Urinary bladder (tissue), 4 donors: ENCODE data around the gene ACACB. TPM values are rescaled to one million over a fixed set of nuclear protein-coding genes. Genes with fewer than 3 reads are reported as not detected.

ENCODE experiments used
- DNase-seq: peaks from one replicate; pipeline ENCODE4 v3.0.0-alpha.2; 2015; ENCODE audit errors: extremely low spot score
- H3K27ac ChIP-seq: one replicate; pipeline ENCODE4 v1.5.1; 2013; ENCODE audit warnings: low read depth, mild to moderate bottlenecking, moderate library complexity
- H3K36me3 ChIP-seq: one replicate; pipeline ENCODE4 v1.6.1; 2013; ENCODE audit warnings: mild to moderate bottlenecking, moderate library complexity; ENCODE audit not compliant: insufficient read depth
- H3K4me1 ChIP-seq: one replicate; pipeline ENCODE4 v1.6.1; 2013; ENCODE audit warnings: mild to moderate bottlenecking, moderate library complexity; ENCODE audit not compliant: insufficient read depth
- H3K4me3 ChIP-seq: one replicate; pipeline ENCODE4 v1.5.1; 2013; ENCODE audit warnings: low read depth, low read length
- WGBS: extraction: QIAGEN DNeasy Blood & Tissue Kit; methylation state at CpG from one replicate; pipeline ENCODE4 v1.1.7; 2013; 5-methylcytosine and 5-hydroxymethylcytosine counted together
- polyA plus RNA-seq: library from polyadenylated mRNA; stranded (reverse); fragments of 200-250 nt; gene quantifications from one replicate; pipeline ENCODE4 v1.2.3, GENCODE V29; 2013
- total RNA-seq: library from RNA; depleted of rRNA; stranded (reverse); fragments of >200 nt; gene quantifications from one replicate; pipeline ENCODE4 v1.2.3, GENCODE V29; 2014
- donor health status: healthy with polysubstance abuse.
- donor health status: healthy.

ACACB gene
- total and polyA plus RNA-seq, 2 donors = 34.5 to 53.5 TPM

- peak; percentile 93 for DNase-seq
- Histone ChIP-seq H3K36me3 (no peaks in the 10 kb centered on the region), H3K27ac (peak within 1 kb of the TSS; percentile 92), H3K4me1 (no peaks in the 10 kb centered on the region), H3K4me3 (peak within 1 kb of the TSS; percentile 88)
- under 1% methylated on average over 71 of the region's 71 CpGs for WGBS
These were observed 18.8 kb upstream of the ACACB start, which contains the start of gene UNG for GRCh38 chr12:109097435-109098182. Gene UNG, plus strand, starts transcription at chr12:109097597. Its CDS starts 83 bp downstream, at chr12:109097680.

- WGBS = under 1% methylated on average over 32 of the region's 32 CpGs
- DNase-seq = no peak
- H3K4me1 ChIP-seq = no peaks in the 10 kb centered on the region
These were observed 18.2 kb upstream of the ACACB start for GRCh38 chr12:109098183-109098604.

GRCh38 chr12:109098651-109099050, 17.7 kb upstream of the ACACB start:
- peak overlapping the region; percentile 92 for H3K27ac ChIP-seq
- H3K4me3 ChIP-seq = peak overlapping the region; percentile 88
- 4% methylated on average over 8 of the region's 8 CpGs for WGBS
- DNase-seq = no peak
- H3K36me3 ChIP-seq = no peaks in the 10 kb centered on the region
- no peaks in the 10 kb centered on the region for H3K4me1 ChIP-seq

More at GRCh38 chr12:109098183-109098604, 18.2 kb upstream of the ACACB start:
- H3K4me3 ChIP-seq = peak overlapping the region; percentile 88
- H3K36me3 ChIP-seq = no peaks in the 10 kb centered on the region
- H3K27ac ChIP-seq = peak overlapping the region; percentile 92

GRCh38 chr12:109099431-109100020, 16.9 kb upstream of the ACACB start:
- DNase-seq = no peak
- Histone ChIP-seq H3K36me3 (no peaks in the 10 kb centered on the region), H3K27ac (no peak overlapping the region), H3K4me3 (no peak overlapping the region), H3K4me1 (no peaks in the 10 kb centered on the region)
- 54% methylated on average over 12 of the region's 12 CpGs for WGBS

- Histone ChIP-seq H3K36me3 (peaks cover 2% of the 10 kb centered on the region), H3K4me1 (no peaks in the 10 kb centered on the region), H3K27ac (no peak overlapping the region), H3K4me3 (no peak overlapping the region)
- DNase-seq = no peak
- WGBS = 97% methylated on average over 4 of the region's 4 CpGs
These were observed 15.6 kb upstream of the ACACB start for GRCh38 chr12:109100741-109101140.

GRCh38 chr12:109102491-109102890, 13.9 kb upstream of the ACACB start:
- H3K4me3 ChIP-seq = no peak overlapping the region
- H3K4me1 ChIP-seq = no peaks in the 10 kb centered on the region
- peaks cover 2% of the 10 kb centered on the region for H3K36me3 ChIP-seq
- no peak for DNase-seq
- 94% methylated on average over 3 of the region's 3 CpGs for WGBS
- H3K27ac ChIP-seq = no peak overlapping the region

GRCh38 chr12:109105176-109105575, 11.2 kb upstream of the ACACB start:
- DNase-seq = no peak
- no peaks in the 10 kb centered on the region for H3K4me1 ChIP-seq
- H3K4me3 ChIP-seq = no peak overlapping the region
- peaks cover 2% of the 10 kb centered on the region for H3K36me3 ChIP-seq
- WGBS = 84% methylated on average over 5 of the region's 5 CpGs
- H3K27ac ChIP-seq = no peak overlapping the region

GRCh38 chr12:109109746-109110350, 6.5 kb upstream of the ACACB start:
- peak overlapping the region; percentile 42 for H3K27ac ChIP-seq
- H3K36me3 ChIP-seq = peaks cover 2% of the 10 kb centered on the region
- WGBS = 81% methylated on average over 6 of the region's 6 CpGs
- H3K4me3 ChIP-seq = no peak overlapping the region
- no peak for DNase-seq
- H3K4me1 ChIP-seq = no peaks in the 10 kb centered on the region

- no peak for DNase-seq
- peak overlapping the region; percentile 98 for H3K27ac ChIP-seq
- 7% methylated on average over 28 of the region's 28 CpGs for WGBS
- peak overlapping the region; percentile 66 for H3K4me3 ChIP-seq
- no peaks in the 10 kb centered on the region for H3K36me3 ChIP-seq
- H3K4me1 ChIP-seq = no peaks in the 10 kb centered on the region
These were observed 5.3 kb upstream of the ACACB start for GRCh38 chr12:109110988-109111495.

- no peaks in the 10 kb centered on the region for H3K36me3 ChIP-seq
- no peak overlapping the region for H3K4me3 ChIP-seq
- H3K4me1 ChIP-seq = no peaks in the 10 kb centered on the region
- 77% methylated on average over 11 of the region's 11 CpGs for WGBS
- no peak overlapping the region for H3K27ac ChIP-seq
- DNase-seq = no peak
These were observed 3.5 kb upstream of the ACACB start for GRCh38 chr12:109112720-109113465.

GRCh38 chr12:109113661-109114321, 2.6 kb upstream of the ACACB start:
- Histone ChIP-seq H3K36me3 (no peaks in the 10 kb centered on the region), H3K4me1 (no peaks in the 10 kb centered on the region), H3K4me3 (no peak overlapping the region), H3K27ac (no peak overlapping the region)
- DNase-seq = no peak
- 74% methylated on average over 5 of the region's 5 CpGs for WGBS

- H3K27ac ChIP-seq = no peak overlapping the region
- no peaks in the 10 kb centered on the region for H3K36me3 ChIP-seq
- H3K4me1 ChIP-seq = no peaks in the 10 kb centered on the region
- 56% methylated on average over 2 of the region's 2 CpGs for WGBS
- DNase-seq = no peak
- H3K4me3 ChIP-seq = no peak overlapping the region
These were observed 1.7 kb upstream of the ACACB start for GRCh38 chr12:109114644-109115043.

- H3K4me1 ChIP-seq = no peaks in the 10 kb centered on the region
- 77% methylated on average over 3 of the region's 3 CpGs for WGBS
These were observed 1.0 kb upstream of the ACACB start for GRCh38 chr12:109115404-109115757.

More at GRCh38 chr12:109115404-109115757, 1.0 kb upstream of the ACACB start:
- no peak for DNase-seq
- Histone ChIP-seq H3K4me3 (no peak overlapping the region), H3K27ac (no peak overlapping the region), H3K36me3 (no peaks in the 10 kb centered on the region)
